Endothelial cell of umbilical vein (primary cell): ENCODE results near the gene MAP1S. TPM values are rescaled to one million over a fixed set of nuclear protein-coding genes. Genes with fewer than 3 reads are reported as not detected.

Source experiments
- BruUV-seq: library from RNA; stranded (reverse); fragments of 400-500 nt; replicated peaks from 2 replicates; lab custom pipeline; 2021; lab: Mats Ljungman, UMichigan
- CTCF ChIA-PET: fragments of 300-600, 350-600 bp; sonication (Branson Sonifier 250); formaldehyde crosslinking; loops from one replicate; lab custom pipeline; 2021; ENCODE audit warnings: antibody characterized with exemption, inconsistent platforms; lab: Charles Lee
- POLR2A ChIA-PET: fragments of 300-600, 350-600 bp; sonication (Branson Sonifier 250); formaldehyde crosslinking; loops from one replicate; lab custom pipeline; 2021; ENCODE audit warnings: antibody characterized with exemption, inconsistent platforms; lab: Charles Lee
- DNase-seq: peaks from one replicate; pipeline ENCODE4 v3.0.0-alpha.2; 2011; ENCODE audit warnings: low read depth, low spot score
- FAIRE-seq: peaks from 2 replicates; lab custom pipeline; 2011; peaks lifted over from hg19 to GRCh38; lab: Jason Lieb, UNC
- H2AFZ ChIP-seq: 2 replicates; pipeline ENCODE4 v1.6.0; 2012; ENCODE audit warnings: low read depth, low read length, control low read depth, inconsistent platforms
- H3K27ac ChIP-seq: 2 replicates; pipeline ENCODE4 v1.5.1; 2011; ENCODE audit warnings: low read depth, mild to moderate bottlenecking, control low read depth, low read length, moderate library complexity; ENCODE audit not compliant: insufficient read depth
- H3K27me3 ChIP-seq, 2 experiments: 2 replicates each; pipeline versions ENCODE4 v1.6.0 to v1.6.1; 2011; ENCODE audit warnings: low read length in 2 of 2, mixed read lengths in 1 of 2; ENCODE audit not compliant: control insufficient read depth in 2 of 2, insufficient read depth in 2 of 2
- H3K36me3 ChIP-seq, 2 experiments: 2 replicates in 1 of 2; 3 replicates in 1 of 2; pipeline ENCODE4 v1.5.1; 2011; ENCODE audit warnings: low read length in 2 of 2, mild to moderate bottlenecking in 1 of 2, moderate library complexity in 1 of 2; ENCODE audit not compliant: control insufficient read depth in 2 of 2, insufficient read depth in 2 of 2; ENCODE audit errors: extremely low read depth in 1 of 2
- H3K4me1 ChIP-seq: 3 replicates; pipeline ENCODE4 v1.5.1; 2011; ENCODE audit warnings: mild to moderate bottlenecking, low read length; ENCODE audit not compliant: control insufficient read depth, insufficient read depth; ENCODE audit errors: extremely low read depth
- H3K4me2 ChIP-seq: 2 replicates; pipeline ENCODE4 v1.6.1; 2011; ENCODE audit warnings: low read length, control low read depth, mixed read lengths; ENCODE audit not compliant: insufficient read depth
- H3K4me3 ChIP-seq, 3 experiments: fragments of 200-600 bp in 1 of 3; sonication (generic), shearing (Covaris generic) in 1 of 3; replicated peaks in 1 of 3; 2 replicates each; pipeline ENCODE4 v1.5.1; 2011 to 2016; ENCODE audit warnings: control low read depth in 3 of 3, low read length in 3 of 3, mild to moderate bottlenecking in 2 of 3, inconsistent platforms in 1 of 3, low read depth in 1 of 3, moderate library complexity in 1 of 3; ENCODE audit not compliant: insufficient read depth in 1 of 3
- H3K79me2 ChIP-seq: 2 replicates; pipeline ENCODE4 v1.6.0; 2012; ENCODE audit warnings: low read length, inconsistent platforms; ENCODE audit not compliant: control insufficient read depth, insufficient read depth
- H3K9ac ChIP-seq: replicated peaks from 2 replicates; pipeline ENCODE3; 2011; ENCODE audit warnings: low read length, control low read depth; ENCODE audit not compliant: insufficient read depth; ENCODE audit errors: extremely low read depth
- H3K9me1 ChIP-seq: replicated peaks from 3 replicates; pipeline ENCODE4 v1.6.0; 2011; ENCODE audit warnings: mild to moderate bottlenecking, low read length; ENCODE audit not compliant: control insufficient read depth, insufficient read depth; ENCODE audit errors: extremely low read depth
- H3K9me3 ChIP-seq: replicated peaks from 2 replicates; pipeline ENCODE4 v1.5.1; 2012; ENCODE audit warnings: low read length, inconsistent platforms; ENCODE audit not compliant: control insufficient read depth, insufficient read depth
- H4K20me1 ChIP-seq: replicated peaks from 2 replicates; pipeline ENCODE3; 2011; ENCODE audit warnings: mild to moderate bottlenecking, low read length; ENCODE audit not compliant: control insufficient read depth, insufficient read depth; ENCODE audit errors: extremely low read depth
- CTCF ChIP-seq, 2 donors: IDR thresholded peaks; 1 replicate in 1 of 2; 2 replicates in 1 of 2; pipeline ENCODE4 v1.5.1; 2011; ENCODE audit warnings: low read length in 2 of 2, mild to moderate bottlenecking in 2 of 2, moderate library complexity in 2 of 2, control low read depth in 1 of 2, inconsistent platforms in 1 of 2, low read depth in 1 of 2; ENCODE audit not compliant: insufficient read depth in 1 of 2; ENCODE audit errors: extremely low read depth in 1 of 2
- EZH2 ChIP-seq: IDR thresholded peaks from 2 replicates; pipeline ENCODE4 v1.6.1; 2012; ENCODE audit warnings: borderline replicate concordance, low read depth, mild to moderate bottlenecking, moderate library complexity, low read length, inconsistent platforms; ENCODE audit not compliant: severe bottlenecking
- FOS ChIP-seq: IDR thresholded peaks from 2 replicates; pipeline ENCODE4 v1.6.1; 2011; ENCODE audit warnings: mild to moderate bottlenecking, low read length, moderate library complexity, borderline replicate concordance; ENCODE audit not compliant: insufficient read depth
- GATA2 ChIP-seq: IDR thresholded peaks from 2 replicates; pipeline ENCODE4 v1.7.0; 2011; ENCODE audit warnings: low read depth, mild to moderate bottlenecking, moderate library complexity, mixed read lengths, low read length; ENCODE audit not compliant: insufficient read length, insufficient read depth
- JUN ChIP-seq: IDR thresholded peaks from 2 replicates; pipeline ENCODE4 v1.6.1; 2011; ENCODE audit warnings: borderline replicate concordance, low read depth; ENCODE audit not compliant: insufficient read length, insufficient read depth
- MAX ChIP-seq: IDR thresholded peaks from 2 replicates; pipeline ENCODE4 v1.6.1; 2011; ENCODE audit not compliant: insufficient read depth, insufficient read length
- MYC ChIP-seq: IDR thresholded peaks from one replicate; pipeline ENCODE4 v1.6.1; 2011; ENCODE audit warnings: mild to moderate bottlenecking, low read depth, low read length
- POLR2AphosphoS5 ChIP-seq: IDR thresholded peaks from 2 replicates; pipeline ENCODE4 v1.6.1; 2012; ENCODE audit warnings: low read depth, mild to moderate bottlenecking, control low read depth, low read length, moderate library complexity; ENCODE audit not compliant: insufficient read depth
- dilution Hi-C: fragments of 300-500 bp; cut with MboI; formaldehyde crosslinking; loops from one replicate; pipeline ENCODE4 v1.15.0; 2019; ENCODE audit warnings: low sequenced_read_pairs; ENCODE audit not compliant: extremely low pct_ligation_motif_present
- intact Hi-C: fragments of 100-400 bp; cut with micrococcal nuclease; formaldehyde crosslinking; loops from one replicate; pipeline ENCODE4 v1.10.0; 2022
- polyA plus RNA-seq, 4 experiments: library from polyadenylated mRNA; depleted of rRNA in 3 of 4; stranded (reverse) in 3 of 4; unstranded in 1 of 4; fragments of >200 nt; gene quantifications; 2 replicates each; pipeline versions ENCODE4 v1.2.1 to v1.2.3, GENCODE V29; 2011 to 2012; ENCODE audit warnings: missing spikeins in 1 of 4
- total RNA-seq: library from RNA; stranded (reverse); gene quantifications from 2 replicates; pipeline ENCODE4 v1.2.3, GENCODE V29; 2021

The MAP1S gene
- total and polyA plus RNA-seq, 2 donors (not counting 3 experiments of a cell fraction or from before 2014, with no cell fraction given), result 94.8 to 143 TPM

GRCh38 chr19:17770613-17771012, 51.3 kb downstream of the MAP1S start:
- no peaks in the 10 kb centered on the region for H3K27me3 ChIP-seq
- H3K9ac ChIP-seq, result no peak overlapping the region
- no TSS peak for BruUV-seq
- no peak overlapping the region for H3K27ac ChIP-seq
- H3K36me3 ChIP-seq, result no peaks in the 10 kb centered on the region
- ChIA-PET CTCF (no interaction called here), POLR2A (no interaction called here)
- no peak overlapping the region for H3K4me2 ChIP-seq
- TF ChIP-seq MAX (no peak), MYC (no peak), JUN (no peak), EZH2 (no peak), CTCF (IDR thresholded peaks at IDR 0.05; ENCODE audit: extremely low read depth in 1 of 2, insufficient read depth in 1 of 2, low read depth in 1 of 2, low read length in 2 of 2) (no peak), GATA2 (no peak), POLR2AphosphoS5 (no peak), FOS (no peak)
- peaks cover 3% of the 10 kb centered on the region for H3K4me1 ChIP-seq
- DNase-seq (no peak), FAIRE-seq (no peak)
- H2AFZ ChIP-seq, result no peak overlapping the region
- no peaks in the 10 kb centered on the region for H3K79me2 ChIP-seq
- no peaks in the 10 kb centered on the region for H3K9me3 ChIP-seq
- H4K20me1 ChIP-seq, result no peaks in the 10 kb centered on the region
- no peak overlapping the region for H3K4me3 ChIP-seq
- dilution Hi-C loops, result no loop called here
- no peaks in the 10 kb centered on the region for H3K9me1 ChIP-seq
- intact Hi-C loops, result no loop called here
